ENCODE results near the gene RNU11.

Gene RNU11

DNA sequence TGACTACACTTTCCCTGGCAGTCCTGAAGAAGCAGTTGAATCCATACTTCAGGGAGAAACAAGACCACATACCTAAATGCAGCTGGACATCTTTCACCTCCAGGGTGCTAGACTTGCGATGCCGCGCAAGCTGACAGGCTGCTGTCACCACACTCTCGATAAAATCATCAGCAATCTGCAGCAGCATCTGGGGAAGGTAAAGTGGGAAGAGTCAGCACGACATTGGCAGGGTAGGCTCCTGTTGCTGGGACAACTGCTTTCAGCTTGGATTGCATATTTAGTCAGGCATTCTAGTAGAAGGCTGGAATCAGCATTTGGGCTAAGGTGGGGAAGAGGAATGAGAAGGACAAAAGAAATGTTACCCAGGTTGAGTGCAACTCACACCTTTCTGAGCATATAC, 35.2 kb upstream of the RNU11 start:
- DNase-seq (ENCODE audit: insufficient read length, low spot score): no peak
- TF ChIP-seq, protein P1, sequence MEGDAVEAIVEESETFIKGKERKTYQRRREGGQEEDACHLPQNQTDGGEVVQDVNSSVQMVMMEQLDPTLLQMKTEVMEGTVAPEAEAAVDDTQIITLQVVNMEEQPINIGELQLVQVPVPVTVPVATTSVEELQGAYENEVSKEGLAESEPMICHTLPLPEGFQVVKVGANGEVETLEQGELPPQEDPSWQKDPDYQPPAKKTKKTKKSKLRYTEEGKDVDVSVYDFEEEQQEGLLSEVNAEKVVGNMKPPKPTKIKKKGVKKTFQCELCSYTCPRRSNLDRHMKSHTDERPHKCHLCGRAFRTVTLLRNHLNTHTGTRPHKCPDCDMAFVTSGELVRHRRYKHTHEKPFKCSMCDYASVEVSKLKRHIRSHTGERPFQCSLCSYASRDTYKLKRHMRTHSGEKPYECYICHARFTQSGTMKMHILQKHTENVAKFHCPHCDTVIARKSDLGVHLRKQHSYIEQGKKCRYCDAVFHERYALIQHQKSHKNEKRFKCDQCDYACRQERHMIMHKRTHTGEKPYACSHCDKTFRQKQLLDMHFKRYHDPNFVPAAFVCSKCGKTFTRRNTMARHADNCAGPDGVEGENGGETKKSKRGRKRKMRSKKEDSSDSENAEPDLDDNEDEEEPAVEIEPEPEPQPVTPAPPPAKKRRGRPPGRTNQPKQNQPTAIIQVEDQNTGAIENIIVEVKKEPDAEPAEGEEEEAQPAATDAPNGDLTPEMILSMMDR (IDR thresholded peaks at IDR 0.05; ENCODE audit: insufficient read depth, missing control alignments): no peak
- FAIRE-seq: no peak

DNA sequence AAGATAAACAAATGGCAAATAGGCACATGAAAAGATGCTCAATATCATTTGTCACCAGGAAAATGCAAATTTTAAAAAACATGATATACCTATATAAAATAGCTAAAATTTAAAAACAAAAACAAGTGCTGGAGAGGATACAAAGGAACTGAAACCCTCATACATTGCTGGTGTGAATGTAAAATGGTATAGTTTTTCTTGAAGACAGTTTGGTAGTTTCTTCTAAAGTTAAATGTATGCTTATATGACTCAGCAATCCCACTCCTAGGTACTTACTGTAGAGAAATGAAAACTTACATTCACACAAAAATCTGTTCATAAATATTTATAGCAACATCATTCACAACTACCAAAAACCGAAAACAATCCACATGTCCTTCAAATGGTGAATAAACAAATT, 16.7 kb upstream of the RNU11 start:
- FAIRE-seq: no peak
- TF ChIP-seq, protein P1 (IDR thresholded peaks at IDR 0.05; ENCODE audit: insufficient read depth, missing control alignments): no peak
- no peak for DNase-seq (ENCODE audit: insufficient read length, low spot score)

DNA sequence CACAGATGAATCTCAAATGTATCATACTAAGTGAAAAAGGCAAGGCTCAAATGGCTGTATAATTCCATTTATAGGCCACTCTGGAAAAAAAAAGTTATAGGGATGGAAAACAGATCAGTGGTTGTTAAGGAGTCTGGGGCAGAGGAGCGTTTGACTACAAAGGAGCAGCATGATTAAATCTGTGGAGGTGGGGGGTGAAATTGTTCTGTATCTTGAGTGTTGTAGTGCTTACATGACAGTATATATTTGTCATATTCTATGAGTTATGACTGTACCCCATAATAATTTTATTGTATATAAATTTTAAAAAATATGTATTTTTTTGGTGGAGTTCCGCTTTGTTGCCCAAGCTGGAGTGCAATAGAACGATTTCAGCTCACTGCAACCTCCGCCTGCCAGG, 15.8 kb upstream of the RNU11 start:
- TF ChIP-seq, protein P1 (IDR thresholded peaks at IDR 0.05; ENCODE audit: insufficient read depth, missing control alignments): no peak
- FAIRE-seq: no peak
- no peak for DNase-seq (ENCODE audit: insufficient read length, low spot score)

DNA sequence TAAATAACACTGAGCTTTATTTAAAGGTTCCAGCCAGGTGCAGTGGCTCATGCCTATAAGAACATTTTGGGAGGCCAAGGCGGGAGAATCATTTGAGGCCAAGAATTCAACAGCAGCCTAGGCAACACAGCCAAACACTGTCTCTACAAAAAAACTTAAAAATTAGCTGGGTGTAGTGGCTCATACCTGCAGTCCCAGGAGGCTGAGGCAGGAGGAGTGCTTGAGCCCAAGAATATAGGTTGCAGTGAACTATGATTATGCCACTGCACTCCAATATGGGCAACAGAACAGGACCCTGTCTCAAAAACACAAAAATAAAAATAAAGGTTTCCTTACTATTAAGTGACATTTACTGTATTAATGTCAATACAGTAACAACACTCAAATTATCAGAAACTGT, 7.6 kb upstream of the RNU11 start:
- TF ChIP-seq, protein P1 (IDR thresholded peaks at IDR 0.05; ENCODE audit: insufficient read depth, missing control alignments): peak; percentile 8
- no peak for DNase-seq (ENCODE audit: insufficient read length, low spot score)
- no peak for FAIRE-seq

DNA sequence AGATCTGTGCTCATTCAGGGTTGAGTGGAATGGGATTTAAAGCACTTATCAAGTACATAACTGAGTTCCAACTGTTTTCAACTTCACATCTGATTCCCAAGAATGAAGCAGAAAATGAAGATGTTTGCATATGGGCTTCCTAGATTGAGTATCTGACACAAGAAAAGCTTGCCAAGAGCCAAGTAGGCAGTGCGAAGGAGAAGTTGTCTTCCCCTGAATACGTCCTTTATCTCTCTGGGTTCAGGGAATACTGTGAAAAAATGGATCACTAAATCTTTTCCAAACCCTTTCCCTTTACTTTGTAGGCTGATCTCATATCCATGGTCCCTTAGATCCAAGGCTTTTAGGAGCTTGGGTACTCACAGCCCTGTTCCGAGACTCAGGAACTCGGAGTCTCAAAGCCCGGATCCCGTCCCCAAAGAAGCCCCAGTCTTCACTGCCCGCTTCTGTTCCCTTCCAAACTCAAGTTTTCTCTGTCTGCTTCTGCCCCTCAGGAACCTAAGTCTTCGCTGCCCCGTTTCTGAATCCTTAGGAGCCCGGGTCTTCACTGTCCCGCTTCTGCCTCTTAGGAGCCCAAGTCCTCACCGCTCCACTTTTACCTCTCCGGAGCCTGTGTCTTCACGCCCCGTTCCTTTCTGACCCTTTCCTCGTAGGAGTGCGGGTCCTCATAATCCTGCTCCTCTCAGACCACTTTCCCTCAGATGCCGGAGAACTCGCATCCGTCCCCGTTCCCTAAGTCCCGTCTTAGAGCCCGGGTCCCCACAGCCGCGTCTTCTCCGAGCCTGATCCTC, 6.1 kb upstream of the RNU11 start:
- FAIRE-seq: no peak
- TF ChIP-seq, protein P1 (IDR thresholded peaks at IDR 0.05; ENCODE audit: insufficient read depth, missing control alignments): no peak
- DNase-seq (ENCODE audit: insufficient read length, low spot score): no peak

DNA sequence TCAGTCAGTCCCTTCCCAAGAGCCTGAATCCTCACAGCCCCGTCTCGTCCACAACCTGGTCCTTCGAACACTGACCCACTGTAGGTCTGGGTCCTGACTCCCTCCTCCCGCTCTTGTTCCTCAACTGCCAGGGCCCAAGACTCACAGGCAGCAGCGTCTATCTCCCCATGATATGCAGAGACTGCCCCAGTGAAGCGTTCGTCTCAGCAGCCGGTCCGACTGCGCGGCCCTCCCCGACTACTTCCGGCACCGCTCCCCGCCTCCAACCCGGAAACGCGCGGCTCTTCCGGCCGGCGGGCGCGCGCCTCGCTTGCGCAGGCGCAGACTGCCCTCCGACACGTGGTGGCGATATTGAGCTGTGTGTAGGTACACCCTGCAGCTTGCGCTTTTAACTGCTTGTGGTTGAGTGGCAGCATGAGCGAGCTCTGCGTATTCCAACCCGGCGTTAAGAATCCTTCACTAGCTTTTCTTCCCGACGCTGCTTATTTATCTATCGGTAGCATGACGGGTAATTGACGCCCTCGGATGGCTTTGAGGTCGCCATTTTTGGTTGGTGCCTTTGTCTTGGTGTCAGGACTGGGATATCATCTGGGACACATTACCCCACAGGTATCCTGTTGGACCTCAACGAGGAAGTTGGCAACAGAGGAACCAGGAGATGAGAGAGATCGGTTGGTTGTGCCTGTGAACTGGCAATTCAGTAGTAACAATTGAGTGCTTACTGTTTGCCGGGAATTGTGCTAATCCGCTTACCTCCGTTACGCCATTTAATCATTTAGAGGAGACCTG, 5.4 kb upstream of the RNU11 start, which contains the start of gene TAF12:
TSS of gene TAF12 (minus strand) at position 221 of the 789 bp plus-strand sequence. CDS start 20,986 bp downstream, outside the sequence.
- DNase-seq (ENCODE audit: insufficient read length, low spot score) (peak; percentile 73), FAIRE-seq (no peak)
- TF ChIP-seq, protein P1 (IDR thresholded peaks at IDR 0.05; ENCODE audit: insufficient read depth, missing control alignments): peak; percentile 54

Data from D721Med (cell line).